ENCODE results near the gene GOLM1. TPM values are rescaled to one million over a fixed set of nuclear protein-coding genes. Genes with fewer than 3 reads are reported as not detected.

GOLM1 gene
- total and polyA plus RNA-seq, 3 experiments from 2014 or later, result 2.3 to 3.5 (median 3.2) TPM

DNA sequence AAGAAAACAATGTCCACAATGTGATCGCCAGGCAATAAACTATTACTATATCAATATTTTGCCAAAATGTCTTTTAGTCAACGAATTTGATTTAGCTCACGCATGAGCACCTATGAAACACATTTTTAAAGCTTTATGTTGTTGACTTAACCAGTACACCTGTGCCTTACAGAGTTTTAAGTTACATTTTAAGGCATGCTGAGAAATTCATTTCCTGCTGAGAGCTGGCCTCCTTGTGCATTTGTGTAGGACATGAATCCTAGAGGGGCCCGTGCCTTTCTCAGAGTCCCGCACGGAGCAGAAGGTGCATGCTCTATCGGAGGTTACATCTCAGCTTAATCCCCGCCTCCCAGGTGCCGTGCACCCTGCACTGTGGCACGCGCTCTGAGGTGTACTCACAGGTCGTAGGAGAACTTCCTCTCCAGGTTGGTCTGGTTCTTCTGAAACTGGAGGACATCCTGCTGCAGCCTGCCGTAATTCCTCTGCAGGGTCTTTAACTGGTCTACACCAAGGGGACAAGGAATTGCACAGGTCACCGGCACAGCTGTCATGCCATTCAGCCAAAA is 53.2 kb downstream of the GOLM1 start:
- H3K4me1 Mint-ChIP-seq, result no peaks in the 10 kb centered on the region
- CTCF ChIA-PET, result interaction anchor here (1.2 kb wide), 1 partner anchor 9 kb away, joined by 3 read pairs; no protein-coding TSS in a partner anchor

DNA sequence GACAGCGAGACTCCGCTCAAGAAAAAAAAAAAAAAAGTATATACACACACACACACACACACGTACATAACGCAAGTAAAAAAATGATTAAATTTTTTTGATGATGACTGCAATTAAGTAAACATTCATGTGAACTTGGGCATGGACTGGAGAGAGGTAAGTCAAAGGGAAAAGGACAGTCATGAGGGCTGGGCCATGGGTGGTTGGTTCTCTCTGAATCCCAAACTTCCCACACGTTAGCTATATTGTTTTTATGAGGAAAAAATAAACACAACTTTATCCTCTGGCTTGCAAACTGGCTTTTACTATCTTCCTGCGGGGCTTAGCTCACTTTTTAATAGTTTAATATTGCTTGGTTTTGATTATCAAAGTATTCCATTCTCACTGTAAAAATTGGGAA is 53.7 kb downstream of the GOLM1 start:
- no peaks in the 10 kb centered on the region for H3K4me1 Mint-ChIP-seq
- DNase-seq, result no peak
- Histone ChIP-seq H3K9me3 (ENCODE audit: low read length) (no peaks in the 10 kb centered on the region), H3K27ac (ENCODE audit: low read depth, low read length) (no peak overlapping the region), H3K27me3 (ENCODE audit: insufficient read depth, low read length, poor library complexity, severe bottlenecking) (no peaks in the 10 kb centered on the region), H3K4me1 (ENCODE audit: insufficient read depth, low read length) (no peaks in the 10 kb centered on the region), H3K4me3 (ENCODE audit: low read length) (no peak overlapping the region), H3K36me3 (ENCODE audit: insufficient read depth, low read length) (no peaks in the 10 kb centered on the region)
- CTCF ChIA-PET, result interaction anchor here (1.2 kb wide), 1 partner anchor 8 kb away, joined by 3 read pairs; no protein-coding TSS in a partner anchor
- H3K27me3 Mint-ChIP-seq, result peaks cover 0 to 5% of the 10 kb centered on the region in 2 donors
- H3K36me3 Mint-ChIP-seq, result no peaks in the 10 kb centered on the region
- no peaks in the 10 kb centered on the region for H3K9me3 Mint-ChIP-seq
- no peak overlapping the region for H3K27ac Mint-ChIP-seq
- no peak overlapping the region for H3K4me3 Mint-ChIP-seq
- POLR2A ChIA-PET, result no interaction called here

More for the DNA sequence above, 53.2 kb downstream of the GOLM1 start:
- no peaks in the 10 kb centered on the region for H3K27me3 ChIP-seq (ENCODE audit: insufficient read depth, low read length, poor library complexity, severe bottlenecking)
- no peaks in the 10 kb centered on the region for H3K9me3 ChIP-seq (ENCODE audit: low read length)
- no peak overlapping the region for H3K27ac Mint-ChIP-seq
- no peaks in the 10 kb centered on the region for H3K9me3 Mint-ChIP-seq
- no peak for DNase-seq
- no peaks in the 10 kb centered on the region for H3K36me3 Mint-ChIP-seq
- H3K4me3 ChIP-seq (ENCODE audit: low read length), result no peak overlapping the region
- peaks cover 0 to 5% of the 10 kb centered on the region in 2 donors for H3K27me3 Mint-ChIP-seq
- no peak overlapping the region for H3K4me3 Mint-ChIP-seq
- POLR2A ChIA-PET, result no interaction called here
- no peak overlapping the region for H3K27ac ChIP-seq (ENCODE audit: low read depth, low read length)
- H3K4me1 ChIP-seq (ENCODE audit: insufficient read depth, low read length), result no peaks in the 10 kb centered on the region
- H3K36me3 ChIP-seq (ENCODE audit: insufficient read depth, low read length), result no peaks in the 10 kb centered on the region

GRCh38 chr9:86043999-86044398 is 55.4 kb downstream of the GOLM1 start:
- H3K36me3 Mint-ChIP-seq, result no peaks in the 10 kb centered on the region
- DNase-seq, result no peak
- H3K27me3 Mint-ChIP-seq, result peaks cover 0 to 5% of the 10 kb centered on the region in 2 donors
- no peak overlapping the region for H3K4me3 ChIP-seq (ENCODE audit: low read length)
- no peak overlapping the region for H3K4me3 Mint-ChIP-seq
- H3K27ac Mint-ChIP-seq, result no peak overlapping the region
- H3K9me3 ChIP-seq (ENCODE audit: low read length), result no peaks in the 10 kb centered on the region
- H3K4me1 Mint-ChIP-seq, result no peaks in the 10 kb centered on the region
- H3K9me3 Mint-ChIP-seq, result no peaks in the 10 kb centered on the region
- ChIA-PET CTCF (no interaction called here), POLR2A (no interaction called here)
- no peaks in the 10 kb centered on the region for H3K27me3 ChIP-seq (ENCODE audit: insufficient read depth, low read length, poor library complexity, severe bottlenecking)
- H3K36me3 ChIP-seq (ENCODE audit: insufficient read depth, low read length), result no peaks in the 10 kb centered on the region
- H3K4me1 ChIP-seq (ENCODE audit: insufficient read depth, low read length), result no peaks in the 10 kb centered on the region
- H3K27ac ChIP-seq (ENCODE audit: low read depth, low read length), result no peak overlapping the region

GRCh38 chr9:86043586-86043985 is 55.8 kb downstream of the GOLM1 start:
- Histone ChIP-seq H3K4me3 (ENCODE audit: low read length) (no peak overlapping the region), H3K27me3 (ENCODE audit: insufficient read depth, low read length, poor library complexity, severe bottlenecking) (no peaks in the 10 kb centered on the region), H3K36me3 (ENCODE audit: insufficient read depth, low read length) (no peaks in the 10 kb centered on the region), H3K27ac (ENCODE audit: low read depth, low read length) (no peak overlapping the region), H3K4me1 (ENCODE audit: insufficient read depth, low read length) (no peaks in the 10 kb centered on the region), H3K9me3 (ENCODE audit: low read length) (no peaks in the 10 kb centered on the region)
- POLR2A ChIA-PET, result no interaction called here
- no peaks in the 10 kb centered on the region for H3K4me1 Mint-ChIP-seq
- CTCF ChIA-PET, result no interaction called here
- no peaks in the 10 kb centered on the region for H3K9me3 Mint-ChIP-seq
- no peak overlapping the region for H3K4me3 Mint-ChIP-seq
- DNase-seq, result no peak
- H3K36me3 Mint-ChIP-seq, result no peaks in the 10 kb centered on the region
- H3K27me3 Mint-ChIP-seq, result peaks cover 0 to 8% of the 10 kb centered on the region in 2 donors
- no peak overlapping the region for H3K27ac Mint-ChIP-seq

GRCh38 chr9:86042199-86042978 is 57.0 kb downstream of the GOLM1 start:
- CTCF ChIA-PET, result no interaction called here
- Histone ChIP-seq H3K4me3 (ENCODE audit: low read length) (no peak overlapping the region), H3K9me3 (ENCODE audit: low read length) (no peaks in the 10 kb centered on the region), H3K27ac (ENCODE audit: low read depth, low read length) (no peak overlapping the region), H3K27me3 (ENCODE audit: insufficient read depth, low read length, poor library complexity, severe bottlenecking) (no peaks in the 10 kb centered on the region), H3K36me3 (ENCODE audit: insufficient read depth, low read length) (no peaks in the 10 kb centered on the region), H3K4me1 (ENCODE audit: insufficient read depth, low read length) (no peaks in the 10 kb centered on the region)
- POLR2A ChIA-PET, result no interaction called here
- Mint-ChIP-seq H3K27ac (no peak overlapping the region), H3K36me3 (no peaks in the 10 kb centered on the region), H3K4me3 (no peak overlapping the region), H3K27me3 (peaks cover 0 to 10% of the 10 kb centered on the region in 2 donors), H3K4me1 (no peaks in the 10 kb centered on the region), H3K9me3 (peaks cover 0 to 3% (median 0%) of the 10 kb centered on the region in 5 donors)
- no peak for DNase-seq

DNA sequence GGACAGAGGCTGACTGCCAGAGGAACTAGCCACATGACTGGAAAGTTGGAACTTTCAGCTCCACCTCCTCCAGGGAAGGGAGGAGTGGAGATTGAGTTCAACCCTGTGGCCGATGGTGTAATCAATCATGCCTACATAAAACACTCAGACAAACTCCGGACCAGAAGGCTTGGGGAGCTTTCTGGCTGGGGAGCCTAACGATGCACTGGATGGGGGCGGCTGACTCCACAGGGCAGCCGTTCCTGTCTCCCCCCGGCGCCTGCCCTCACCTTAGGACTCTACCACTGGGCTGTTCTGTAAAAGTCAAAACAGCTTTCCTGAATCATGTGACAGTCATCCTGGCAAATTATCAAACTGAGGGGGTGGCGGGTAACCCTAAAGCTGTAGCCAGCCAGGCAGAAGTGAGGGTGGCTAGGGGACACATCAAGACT is 58.0 kb downstream of the GOLM1 start:
- Histone ChIP-seq H3K27me3 (ENCODE audit: insufficient read depth, low read length, poor library complexity, severe bottlenecking) (no peaks in the 10 kb centered on the region), H3K27ac (ENCODE audit: low read depth, low read length) (no peak overlapping the region), H3K36me3 (ENCODE audit: insufficient read depth, low read length) (no peaks in the 10 kb centered on the region), H3K4me3 (ENCODE audit: low read length) (no peak overlapping the region), H3K9me3 (ENCODE audit: low read length) (no peaks in the 10 kb centered on the region), H3K4me1 (ENCODE audit: insufficient read depth, low read length) (no peaks in the 10 kb centered on the region)
- CTCF ChIA-PET, result no interaction called here
- Mint-ChIP-seq H3K36me3 (no peaks in the 10 kb centered on the region), H3K4me3 (no peak overlapping the region), H3K4me1 (no peaks in the 10 kb centered on the region), H3K9me3 (peaks cover 0 to 7% (median 0%) of the 10 kb centered on the region in 5 donors), H3K27me3 (peaks cover 0 to 12% of the 10 kb centered on the region in 2 donors), H3K27ac (no peak overlapping the region)
- DNase-seq, result no peak
- POLR2A ChIA-PET, result no interaction called here

DNA sequence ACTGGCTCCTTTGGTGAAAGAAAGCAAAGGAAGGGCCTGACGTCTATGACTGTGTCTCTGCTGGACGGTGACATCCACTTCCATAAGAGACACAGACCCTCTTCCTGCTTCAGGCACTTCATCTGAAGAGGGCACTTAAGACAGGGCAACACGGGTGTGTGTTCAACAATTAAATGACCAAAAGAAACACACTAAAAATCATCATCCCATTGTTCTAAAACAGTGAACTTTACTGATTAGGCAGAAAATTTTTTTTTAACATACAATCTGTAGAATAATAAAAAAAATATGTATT is 58.5 kb downstream of the GOLM1 start:
- no peaks in the 10 kb centered on the region for H3K9me3 ChIP-seq (ENCODE audit: low read length)
- H3K27me3 ChIP-seq (ENCODE audit: insufficient read depth, low read length, poor library complexity, severe bottlenecking), result no peaks in the 10 kb centered on the region
- Mint-ChIP-seq H3K4me1 (no peaks in the 10 kb centered on the region), H3K9me3 (peaks cover 0 to 7% (median 0%) of the 10 kb centered on the region in 5 donors), H3K27ac (no peak overlapping the region), H3K36me3 (no peaks in the 10 kb centered on the region), H3K27me3 (peaks cover 0 to 12% of the 10 kb centered on the region in 2 donors), H3K4me3 (no peak overlapping the region)
- CTCF ChIA-PET, result no interaction called here
- no peak for DNase-seq
- POLR2A ChIA-PET, result no interaction called here
- H3K4me3 ChIP-seq (ENCODE audit: low read length), result no peak overlapping the region
- H3K27ac ChIP-seq (ENCODE audit: low read depth, low read length), result no peak overlapping the region
- no peaks in the 10 kb centered on the region for H3K36me3 ChIP-seq (ENCODE audit: insufficient read depth, low read length)
- H3K4me1 ChIP-seq (ENCODE audit: insufficient read depth, low read length), result no peaks in the 10 kb centered on the region

DNA sequence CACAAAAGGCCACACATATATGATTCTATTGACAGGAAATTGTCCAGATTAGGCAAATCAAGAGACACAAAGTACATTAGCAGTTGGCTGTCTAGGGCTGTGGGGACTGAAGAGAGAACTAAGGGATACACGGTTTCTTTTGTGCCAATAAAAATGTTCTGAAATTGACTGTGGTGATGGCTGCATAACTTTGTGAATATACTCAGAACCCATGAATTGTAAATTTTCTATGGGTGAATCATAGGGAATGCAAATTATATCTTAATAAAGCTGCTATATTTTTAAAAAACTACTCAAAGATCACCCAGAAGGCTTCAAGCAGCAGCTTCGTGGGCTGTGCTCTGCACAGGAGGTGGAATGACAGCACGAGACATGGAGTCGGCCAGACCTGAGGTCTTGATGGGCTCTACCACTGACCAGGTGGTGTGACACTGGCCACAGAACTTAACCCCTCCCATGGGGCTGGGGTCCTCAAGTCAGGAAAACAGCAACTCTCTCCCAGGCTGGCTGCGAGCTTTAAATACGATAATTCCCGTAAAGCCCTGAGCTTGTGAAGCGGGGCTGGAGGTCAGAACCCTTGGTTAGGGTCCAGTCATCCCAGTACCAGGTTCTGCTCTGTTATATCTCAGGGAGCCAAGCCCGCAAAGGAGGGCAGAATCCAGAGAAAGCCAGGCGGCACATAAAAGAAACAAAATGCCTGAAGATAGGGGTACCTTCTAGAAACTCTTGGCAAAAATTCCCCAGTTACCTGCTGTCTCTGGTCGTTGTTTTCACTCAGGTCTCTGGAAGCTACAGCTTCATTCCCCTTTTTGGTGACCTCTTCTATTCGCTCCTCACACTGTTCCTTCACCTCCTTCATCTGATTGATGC is 59.1 kb downstream of the GOLM1 start:
- peaks cover 0 to 12% of the 10 kb centered on the region in 2 donors for H3K27me3 Mint-ChIP-seq
- ChIA-PET CTCF (no interaction called here), POLR2A (no interaction called here)
- Histone ChIP-seq H3K4me1 (ENCODE audit: insufficient read depth, low read length) (no peaks in the 10 kb centered on the region), H3K27me3 (ENCODE audit: insufficient read depth, low read length, poor library complexity, severe bottlenecking) (no peaks in the 10 kb centered on the region), H3K27ac (ENCODE audit: low read depth, low read length) (no peak overlapping the region), H3K9me3 (ENCODE audit: low read length) (no peaks in the 10 kb centered on the region), H3K36me3 (ENCODE audit: insufficient read depth, low read length) (no peaks in the 10 kb centered on the region), H3K4me3 (ENCODE audit: low read length) (no peak overlapping the region)
- H3K9me3 Mint-ChIP-seq, result peaks cover 0 to 7% (median 0%) of the 10 kb centered on the region in 5 donors
- no peaks in the 10 kb centered on the region for H3K36me3 Mint-ChIP-seq
- no peak overlapping the region for H3K27ac Mint-ChIP-seq
- no peak overlapping the region for H3K4me3 Mint-ChIP-seq
- H3K4me1 Mint-ChIP-seq, result no peaks in the 10 kb centered on the region
- DNase-seq, result no peak
